Measurements from ENCODE around the gene ABCC10. TPM values are rescaled to one million over a fixed set of nuclear protein-coding genes. Genes with fewer than 3 reads are reported as not detected.
"Not testable (repeated sequence)": the region's sequence is repeated elsewhere in the genome, so short reads cannot be mapped to it uniquely, and the experiment has no call there.

ABCC10 gene
- total RNA-seq, 1 donor from 2014 or later, result 45.6 TPM

DNA sequence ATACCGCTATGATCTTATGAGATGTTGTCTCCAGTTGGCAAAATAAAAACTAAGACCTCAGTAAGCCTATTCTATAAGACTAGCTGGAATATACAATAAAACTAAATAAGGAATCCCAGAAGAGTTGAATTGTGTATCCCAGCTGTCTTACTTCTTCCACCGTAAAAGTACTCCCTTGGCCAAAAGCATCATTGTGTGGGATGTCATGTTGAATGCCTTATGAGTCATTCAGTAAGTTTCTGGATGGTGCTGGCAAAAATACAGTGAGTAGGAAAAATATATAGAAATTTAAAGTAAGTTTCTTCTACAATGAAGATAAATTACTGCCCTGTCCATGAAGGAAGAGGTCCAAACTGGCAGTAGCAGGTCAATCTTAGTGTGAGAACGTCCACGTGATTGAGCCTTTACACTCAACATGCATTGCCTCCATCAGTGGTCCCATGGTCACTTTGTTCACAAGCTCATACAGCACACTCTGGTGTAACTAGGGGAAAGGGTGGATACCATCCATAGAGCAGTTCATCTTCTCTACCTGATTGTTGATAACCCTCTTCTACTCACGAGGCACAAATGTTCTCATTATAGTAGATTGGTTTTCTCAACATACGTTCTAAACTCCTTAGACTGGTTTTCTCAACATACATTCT, 44.2 kb upstream of the ABCC10 start:
- no peak for DNase-seq (ENCODE audit: low spot score)
- peaks cover 2% of the 10 kb centered on the region for H3K4me1 Mint-ChIP-seq (ENCODE audit: unreplicated experiment)
- TF ChIP-seq CTCF (IDR thresholded peaks at IDR 0.05; ENCODE audit: unreplicated experiment), result no peak

GRCh38 chr6:43386492-43386891, 40.8 kb upstream of the ABCC10 start:
- Mint-ChIP-seq H3K9me3 (ENCODE audit: unreplicated experiment) (no peaks in the 10 kb centered on the region), H3K4me3 (ENCODE audit: unreplicated experiment) (no peak overlapping the region), H3K36me3 (ENCODE audit: low read depth, unreplicated experiment) (no peaks in the 10 kb centered on the region), H3K27ac (ENCODE audit: unreplicated experiment) (no peak overlapping the region), H3K27me3 (ENCODE audit: unreplicated experiment) (no peaks in the 10 kb centered on the region), H3K4me1 (ENCODE audit: unreplicated experiment) (peaks cover 17% of the 10 kb centered on the region)
- no peak for DNase-seq (ENCODE audit: low spot score)
- TF ChIP-seq CTCF (IDR thresholded peaks at IDR 0.05; ENCODE audit: unreplicated experiment), result no peak

More for the DNA sequence above, 44.2 kb upstream of the ABCC10 start:
- Mint-ChIP-seq H3K36me3 (ENCODE audit: low read depth, unreplicated experiment) (no peaks in the 10 kb centered on the region), H3K4me3 (ENCODE audit: unreplicated experiment) (no peak overlapping the region), H3K27ac (ENCODE audit: unreplicated experiment) (no peak overlapping the region), H3K9me3 (ENCODE audit: unreplicated experiment) (no peaks in the 10 kb centered on the region), H3K27me3 (ENCODE audit: unreplicated experiment) (peaks cover 3% of the 10 kb centered on the region)

GRCh38 chr6:43389730-43390295, 37.5 kb upstream of the ABCC10 start:
- no peaks in the 10 kb centered on the region for H3K36me3 Mint-ChIP-seq (ENCODE audit: low read depth, unreplicated experiment)
- TF ChIP-seq CTCF (IDR thresholded peaks at IDR 0.05; ENCODE audit: unreplicated experiment), result no peak
- no peak overlapping the region for H3K27ac Mint-ChIP-seq (ENCODE audit: unreplicated experiment)

DNA sequence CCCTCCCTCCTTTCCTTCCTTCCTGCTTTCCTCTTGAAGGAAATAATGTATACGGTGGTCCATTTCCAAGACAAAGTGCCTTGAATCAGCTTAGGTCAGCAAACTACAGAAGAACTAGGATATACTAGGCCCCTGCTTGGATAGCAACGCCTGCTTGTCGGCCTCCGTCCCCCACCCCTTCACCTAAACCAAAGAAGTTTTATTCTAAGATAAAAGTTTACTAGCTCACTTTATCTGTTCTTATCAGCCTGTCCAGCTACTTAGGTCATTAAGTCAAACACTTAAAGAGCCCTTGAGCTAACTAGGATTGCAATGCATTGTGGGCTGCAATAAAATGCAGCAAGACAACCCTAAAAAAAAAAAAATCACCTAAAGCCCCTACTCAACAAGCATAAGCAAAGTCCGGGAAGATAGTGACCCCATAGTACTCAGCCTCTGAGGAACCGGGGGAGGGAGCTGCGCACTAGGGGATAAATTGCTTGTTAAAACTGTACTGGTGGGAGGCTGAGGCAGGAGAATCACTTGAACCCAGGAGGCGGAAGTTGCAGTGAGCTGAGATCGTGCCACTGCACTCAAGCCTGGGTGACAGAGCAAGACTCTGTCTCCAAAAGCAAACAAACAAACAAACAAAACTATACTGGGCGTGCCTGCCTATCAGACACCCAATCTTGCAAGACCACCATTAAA, 36.4 kb upstream of the ABCC10 start:
- Mint-ChIP-seq H3K27ac (ENCODE audit: unreplicated experiment) (peak overlapping the region; percentile 76), H3K4me1 (ENCODE audit: unreplicated experiment) (peaks cover 39% of the 10 kb centered on the region)
- DNase-seq (ENCODE audit: low spot score); H3K4me3 Mint-ChIP-seq (ENCODE audit: unreplicated experiment); H3K27me3 Mint-ChIP-seq (ENCODE audit: unreplicated experiment); H3K9me3 Mint-ChIP-seq (ENCODE audit: unreplicated experiment); H3K36me3 Mint-ChIP-seq (ENCODE audit: low read depth, unreplicated experiment): not testable (repeated sequence)

More at GRCh38 chr6:43389730-43390295, 37.5 kb upstream of the ABCC10 start:
- H3K27me3 Mint-ChIP-seq (ENCODE audit: unreplicated experiment), result peaks cover 6% of the 10 kb centered on the region
- H3K9me3 Mint-ChIP-seq (ENCODE audit: unreplicated experiment), result no peaks in the 10 kb centered on the region
- no peak for DNase-seq (ENCODE audit: low spot score)
- no peak overlapping the region for H3K4me3 Mint-ChIP-seq (ENCODE audit: unreplicated experiment)
- H3K4me1 Mint-ChIP-seq (ENCODE audit: unreplicated experiment), result peaks cover 39% of the 10 kb centered on the region

GRCh38 chr6:43391440-43392031, 35.8 kb upstream of the ABCC10 start:
- no peak for DNase-seq (ENCODE audit: low spot score)
- Mint-ChIP-seq H3K27me3 (ENCODE audit: unreplicated experiment) (peaks cover 6% of the 10 kb centered on the region), H3K36me3 (ENCODE audit: low read depth, unreplicated experiment) (no peaks in the 10 kb centered on the region), H3K9me3 (ENCODE audit: unreplicated experiment) (no peaks in the 10 kb centered on the region), H3K4me3 (ENCODE audit: unreplicated experiment) (no peak overlapping the region), H3K4me1 (ENCODE audit: unreplicated experiment) (peaks cover 39% of the 10 kb centered on the region), H3K27ac (ENCODE audit: unreplicated experiment) (peak overlapping the region; percentile 76)
- no peak for TF ChIP-seq CTCF (IDR thresholded peaks at IDR 0.05; ENCODE audit: unreplicated experiment)

DNA sequence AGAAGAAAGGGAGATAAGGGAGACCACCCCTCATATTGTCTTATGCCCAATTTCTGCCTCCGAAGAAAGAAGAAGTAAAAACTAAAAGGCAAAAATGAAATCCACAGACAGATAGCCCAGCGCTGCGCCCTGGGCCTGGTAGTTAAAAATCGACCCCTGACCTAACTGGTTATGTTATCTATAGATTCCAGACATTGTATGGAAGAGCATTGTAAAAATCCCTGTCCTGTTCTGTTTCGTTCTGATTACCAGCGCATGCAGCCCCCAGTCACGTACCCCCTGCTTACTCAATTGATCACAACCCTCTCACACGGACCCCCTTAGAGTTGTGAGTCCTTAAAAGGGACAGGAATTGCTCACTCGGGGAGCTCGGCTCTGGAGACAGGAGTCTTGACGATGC, 34.2 kb upstream of the ABCC10 start:
- not testable (repeated sequence) for H3K27me3 Mint-ChIP-seq (ENCODE audit: unreplicated experiment)

More for the DNA sequence above, 34.2 kb upstream of the ABCC10 start:
- peaks cover 39% of the 10 kb centered on the region for H3K4me1 Mint-ChIP-seq (ENCODE audit: unreplicated experiment)
- not testable (repeated sequence) for H3K4me3 Mint-ChIP-seq (ENCODE audit: unreplicated experiment); H3K9me3 Mint-ChIP-seq (ENCODE audit: unreplicated experiment); H3K27ac Mint-ChIP-seq (ENCODE audit: unreplicated experiment); H3K36me3 Mint-ChIP-seq (ENCODE audit: low read depth, unreplicated experiment); DNase-seq (ENCODE audit: low spot score)
